GM18505 (cell line): Measurements from ENCODE around the gene ZNF428.
A peak's percentile ranks its signal among the peaks of the same experiment; 100 is the strongest.
"Not testable (repeated sequence)": the region's sequence is repeated elsewhere in the genome, so short reads cannot be mapped to it uniquely, and the experiment has no call there.

Source experiments
- ATAC-seq: cut with Tn5 transposase; IDR thresholded peaks from one replicate; pipeline ENCODE4 v1.9.1; 2021; ENCODE audit not compliant: unreplicated experiment
- POLR2A ChIP-seq: IDR thresholded peaks from 4 replicates; pipeline ENCODE4 v1.6.1; 2011; ENCODE audit warnings: borderline replicate concordance; ENCODE audit not compliant: insufficient read depth, insufficient read length; ENCODE audit errors: extremely low read depth

ZNF428 gene

DNA sequence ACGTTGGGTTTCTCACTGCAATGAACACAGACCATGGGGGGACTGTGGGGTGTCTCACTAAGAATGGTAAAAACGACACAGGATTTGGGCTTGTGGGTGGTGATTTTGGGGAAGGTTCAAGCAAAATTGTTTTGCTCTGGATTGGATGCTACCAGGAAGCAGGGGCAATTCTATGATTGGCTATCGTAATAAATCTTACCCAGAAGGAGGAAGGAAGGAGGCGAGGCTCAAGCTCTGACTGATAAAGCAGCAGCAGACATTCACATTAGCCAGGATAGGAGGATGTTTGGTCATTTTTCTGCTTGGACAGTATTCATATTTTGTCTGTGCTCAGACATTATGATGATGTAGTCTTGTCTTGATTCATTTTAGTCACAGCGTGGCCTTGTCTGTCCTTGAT is 21.6 kb downstream of the ZNF428 start:
- no peak for ATAC-seq
- TF ChIP-seq POLR2A: no peak

DNA sequence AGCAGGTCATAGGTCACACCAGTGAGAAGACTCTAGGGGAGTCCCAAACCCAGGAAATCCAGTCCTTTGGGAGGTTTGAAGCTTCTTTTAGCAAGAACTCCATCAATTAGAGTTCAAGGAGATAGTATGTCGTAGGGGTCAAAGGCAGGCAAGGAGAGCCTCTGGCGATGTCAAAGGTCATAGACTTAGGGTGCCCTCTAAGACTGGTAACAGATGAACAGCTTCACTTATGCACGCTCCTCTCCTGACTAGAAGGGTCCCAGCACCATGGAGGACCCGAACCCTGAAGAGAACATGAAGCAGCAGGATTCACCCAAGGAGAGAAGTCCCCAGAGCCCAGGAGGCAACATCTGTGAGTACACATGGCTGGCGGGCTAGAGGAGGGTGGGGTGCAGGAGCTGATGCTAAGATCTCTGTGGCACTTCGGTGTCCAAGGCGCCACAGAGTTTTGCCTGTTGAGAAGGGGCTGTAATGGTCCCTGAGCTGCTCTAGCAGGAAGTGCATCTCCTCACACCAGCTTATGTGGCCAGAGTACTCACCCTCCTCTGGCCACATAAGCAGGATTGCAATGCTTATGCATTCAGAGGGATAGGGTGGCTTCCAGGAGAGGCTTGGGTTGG is 22.5 kb downstream of the ZNF428 start:
- no peak for ATAC-seq
- TF ChIP-seq POLR2A: no peak

DNA sequence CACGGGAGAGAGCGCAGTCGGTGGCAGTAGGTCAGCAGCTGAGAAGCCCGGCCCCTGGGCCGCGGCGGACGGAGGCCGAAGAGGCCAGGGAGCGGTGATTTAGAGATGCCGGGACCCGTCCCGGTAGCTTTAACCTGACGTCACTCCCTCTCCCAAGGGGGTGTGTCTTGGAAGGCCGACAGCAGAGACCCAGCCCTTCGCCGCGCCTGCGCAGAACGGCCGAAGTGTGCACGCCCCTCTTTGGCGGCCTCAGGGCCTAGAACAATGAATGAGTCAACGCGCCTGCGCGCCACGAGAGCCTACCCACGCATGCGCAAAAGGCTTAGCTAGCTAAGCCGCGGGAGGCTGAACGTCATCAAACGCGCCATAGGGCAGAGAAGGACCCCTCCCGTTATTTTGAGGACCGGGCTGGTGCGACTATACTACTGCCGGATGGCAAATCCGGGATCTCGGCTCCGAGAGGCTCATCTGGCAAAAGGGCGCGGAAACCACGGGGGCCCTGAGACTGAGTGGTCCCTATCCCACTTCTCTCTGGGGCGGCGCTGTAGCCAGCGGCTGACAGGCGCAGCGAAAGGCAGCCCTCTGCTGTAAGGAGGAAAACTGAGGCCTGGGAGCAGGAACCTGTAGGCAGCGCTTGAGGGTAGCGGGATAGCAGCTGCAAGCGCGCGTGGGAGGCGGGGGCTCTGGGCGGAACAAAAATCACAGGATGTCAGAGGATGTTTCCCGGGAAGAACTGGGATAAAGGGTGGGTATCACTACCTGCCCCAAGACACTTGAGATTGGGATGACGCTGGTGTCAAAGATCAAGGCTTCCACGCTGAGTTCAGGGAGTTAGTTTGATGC is 23.2 kb downstream of the ZNF428 start, which contains the start of the genes IRGQ and ZNF576:
TSS of gene IRGQ (minus strand) at position 136 of the 843 bp plus-strand sequence. CDS start 796 bp downstream, outside the sequence.
TSS of gene ZNF576 (plus strand) at position 597 of the 843 bp plus-strand sequence. CDS start 514 bp downstream, outside the sequence.
- ATAC-seq: peak; percentile 68
- peak; percentile 66 for TF ChIP-seq POLR2A

DNA sequence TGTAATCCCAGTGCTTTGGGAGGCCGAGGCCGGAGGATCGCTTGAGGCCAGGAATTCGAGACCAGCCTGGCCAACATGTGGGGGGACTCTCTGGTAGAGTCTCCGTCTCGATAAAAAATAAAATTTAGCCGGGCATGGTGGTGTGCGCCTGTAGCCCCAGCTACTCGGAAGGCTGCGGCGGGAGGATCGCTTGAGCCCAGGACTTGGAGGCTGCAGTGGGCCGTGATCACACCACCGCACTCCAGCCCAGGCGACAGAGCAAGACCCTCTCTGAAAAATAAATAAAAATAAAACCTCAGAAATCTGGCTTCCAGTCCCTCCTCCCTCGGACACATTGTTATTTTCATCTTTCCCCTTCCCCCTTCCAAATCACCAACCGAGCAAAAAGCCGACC is 23.8 kb downstream of the ZNF428 start:
- TF ChIP-seq POLR2A: no peak
- peak; percentile 2 for ATAC-seq

DNA sequence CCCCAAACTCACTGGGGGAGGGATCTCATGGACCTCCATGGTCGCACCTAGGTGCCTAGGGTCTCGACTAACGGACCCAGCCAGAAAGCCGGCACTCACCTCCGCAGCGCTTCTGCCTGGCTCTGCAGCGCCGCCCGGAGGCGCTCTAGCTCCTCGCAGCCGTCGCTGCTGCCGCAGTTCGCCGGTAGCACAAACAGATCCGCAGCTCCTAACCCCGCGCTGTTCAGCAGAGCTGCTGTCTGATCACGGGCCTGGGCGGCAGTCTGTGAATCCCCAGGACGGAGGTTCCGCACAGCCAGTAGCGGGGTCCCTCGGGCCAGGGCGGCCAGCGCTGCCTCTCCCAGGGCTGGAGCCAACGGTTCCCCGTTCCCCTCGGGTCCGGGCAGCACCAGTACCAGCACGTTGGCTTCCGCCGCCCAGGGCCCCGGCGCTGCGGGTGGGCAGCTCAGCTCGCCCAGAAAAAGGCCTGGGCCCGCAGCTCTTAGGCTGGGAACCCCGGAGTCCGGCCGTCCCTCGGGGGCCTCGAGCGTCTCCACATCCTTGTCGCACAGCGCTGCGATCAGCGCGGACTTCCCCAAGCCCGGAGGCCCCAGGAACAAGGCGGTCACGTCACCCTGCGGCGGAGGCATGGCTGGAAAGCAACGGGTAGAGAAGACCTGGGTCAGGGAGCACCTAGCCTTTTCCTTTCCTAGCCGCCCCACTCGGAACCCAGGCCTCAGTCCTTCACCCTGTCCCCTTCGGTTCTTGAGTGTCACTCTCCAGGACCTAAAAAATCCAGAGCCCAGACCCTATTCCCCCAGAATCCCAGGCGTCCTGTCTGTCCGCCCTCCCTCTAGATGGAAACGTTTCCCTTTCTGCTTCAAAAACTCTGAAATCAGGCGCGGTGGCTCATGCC is 24.5 kb downstream of the ZNF428 start:
- ATAC-seq: peak; percentile 34
- TF ChIP-seq POLR2A: no peak

DNA sequence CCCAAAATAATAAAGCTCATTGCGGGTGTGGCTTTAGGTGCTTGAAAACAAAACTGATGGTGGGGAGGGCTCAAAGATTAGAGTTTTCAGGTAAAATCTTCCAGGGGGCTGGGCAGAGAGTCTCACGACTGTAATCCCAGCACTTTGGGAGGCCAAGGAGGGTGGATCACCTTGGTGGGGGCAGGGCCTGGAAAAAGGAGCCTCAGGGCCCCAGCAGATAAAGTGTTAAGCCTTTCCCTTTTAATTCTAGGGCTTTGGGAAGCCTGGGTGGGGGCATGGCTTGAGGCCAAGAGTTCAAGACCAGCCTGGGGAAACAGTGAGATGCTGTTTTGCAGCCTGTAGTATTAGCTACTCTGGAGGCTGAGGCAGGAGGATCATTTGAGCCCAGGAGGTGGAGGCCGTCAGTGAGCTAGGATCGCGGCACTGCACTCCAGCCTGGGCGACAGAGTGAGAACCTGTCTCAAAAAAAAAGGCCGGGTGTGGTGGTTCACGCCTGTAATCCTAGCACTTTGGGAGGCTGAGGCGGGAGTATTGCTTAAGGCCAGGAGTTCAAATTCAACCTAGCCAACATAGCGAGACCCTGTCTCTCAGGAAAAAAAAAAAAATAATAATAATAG is 25.2 kb downstream of the ZNF428 start:
- no peak for TF ChIP-seq POLR2A
- ATAC-seq: no peak

DNA sequence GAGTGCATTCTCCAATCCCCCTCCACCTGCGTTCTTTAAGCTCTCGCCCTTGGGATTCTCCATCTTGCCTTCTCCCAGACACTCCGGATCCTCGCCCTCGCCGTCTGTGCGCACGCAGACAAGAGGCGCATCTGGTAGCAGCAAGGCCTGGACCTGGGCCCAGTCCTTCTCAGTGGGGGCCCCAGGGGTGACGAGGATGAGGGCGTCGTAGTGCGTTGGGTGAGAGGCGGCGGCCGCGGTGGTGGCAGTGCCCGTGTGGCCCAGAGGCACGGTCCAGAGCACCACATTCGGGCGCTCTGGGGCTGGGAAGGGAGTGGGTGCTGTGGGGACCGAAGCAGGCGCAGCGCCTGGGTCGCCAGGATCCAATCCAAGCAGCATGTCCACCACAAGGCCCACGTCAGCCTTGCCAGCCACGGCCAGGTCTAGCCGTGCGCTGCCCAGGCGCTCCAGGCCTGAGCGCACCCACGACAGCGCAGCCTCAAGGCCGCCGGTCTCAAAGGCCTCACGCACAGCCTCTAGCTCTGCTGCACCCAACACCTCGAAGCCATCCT is 26.6 kb downstream of the ZNF428 start:
- no peak for ATAC-seq
- no peak for TF ChIP-seq POLR2A

DNA sequence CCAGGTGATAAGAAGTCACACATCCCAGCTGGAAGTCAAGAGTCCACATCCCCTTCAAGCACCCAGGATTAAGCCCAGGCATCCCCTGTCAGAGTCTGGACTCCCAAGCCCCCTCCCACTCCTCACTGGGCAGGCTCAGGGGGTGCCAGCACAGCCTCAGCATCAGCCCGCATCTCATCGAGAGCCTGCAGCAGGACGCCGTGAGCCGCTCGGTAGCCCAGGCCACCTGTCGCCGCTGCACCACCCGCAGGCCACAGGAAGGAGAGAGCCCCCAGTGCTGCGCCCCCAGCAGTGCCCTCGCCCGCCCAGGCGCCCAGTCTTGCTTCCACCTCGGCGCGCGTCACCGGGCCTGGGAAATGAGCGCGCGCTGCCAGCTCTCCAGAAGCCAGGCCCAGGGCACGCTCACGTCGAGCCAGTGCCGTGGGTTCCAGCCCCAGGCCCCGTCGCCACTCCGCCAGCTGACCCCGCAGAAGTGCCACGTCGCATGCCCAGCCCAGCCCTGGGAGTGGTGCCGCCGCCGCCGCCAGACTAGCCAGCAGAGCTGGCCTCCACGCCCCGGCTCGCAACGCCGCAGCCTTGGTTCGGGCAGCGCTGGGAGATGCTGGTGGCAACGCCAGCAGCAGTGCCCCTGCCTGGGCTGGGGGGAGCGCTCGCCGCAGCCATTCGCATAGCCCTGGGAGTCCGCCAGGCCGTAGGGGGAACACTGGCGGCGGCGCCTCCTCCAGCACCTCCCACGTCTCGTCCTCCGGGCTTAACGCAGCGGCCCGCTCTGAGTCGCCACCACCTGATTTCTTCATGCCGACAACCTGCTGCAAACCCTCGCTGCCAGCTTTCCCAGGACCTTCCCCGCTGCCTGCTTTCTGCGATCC is 27.3 kb downstream of the ZNF428 start:
- no peak for ATAC-seq

DNA sequence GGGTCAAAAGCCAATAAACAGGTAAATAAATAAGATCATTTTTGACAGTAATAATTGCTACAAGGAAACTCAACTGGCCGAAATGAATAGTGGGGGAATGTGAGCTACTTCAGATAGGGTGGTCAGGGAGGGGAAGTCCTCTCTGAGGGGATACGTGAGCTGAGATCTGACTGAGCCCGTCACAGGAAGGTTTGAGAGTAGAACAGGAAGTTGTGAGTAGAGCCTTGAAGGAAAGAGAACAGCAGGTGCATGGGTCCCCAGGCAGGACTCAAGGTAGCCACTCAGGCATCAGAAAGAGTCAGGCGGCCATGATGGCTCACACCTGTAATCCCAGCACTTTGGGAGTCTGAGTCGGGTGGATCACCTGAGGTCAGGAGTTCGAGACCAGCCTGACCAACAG is 29.8 kb downstream of the ZNF428 start:
- ATAC-seq: no peak
- no peak for TF ChIP-seq POLR2A

More for the DNA sequence above, 27.3 kb downstream of the ZNF428 start:
- no peak for TF ChIP-seq POLR2A

DNA sequence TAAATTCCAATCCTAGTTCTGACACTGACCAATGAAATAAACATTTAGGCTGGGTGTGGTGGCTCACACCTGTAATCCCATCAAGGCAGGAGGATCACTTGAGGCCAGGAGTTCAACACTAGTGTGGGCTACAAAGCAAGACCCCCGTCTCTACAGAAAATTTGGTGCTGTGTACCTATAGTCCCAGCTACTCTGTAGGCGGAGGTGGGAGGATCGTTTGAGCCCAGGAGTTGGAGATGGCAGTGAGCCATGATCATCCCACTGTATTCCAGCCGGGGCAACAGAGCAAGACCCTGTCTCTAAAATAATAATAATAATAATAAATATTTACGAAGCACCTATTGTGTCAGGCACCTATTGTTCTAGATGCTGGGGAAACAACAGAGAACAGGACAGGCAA is 30.2 kb downstream of the ZNF428 start:
- no peak for ATAC-seq
- TF ChIP-seq POLR2A: no peak

DNA sequence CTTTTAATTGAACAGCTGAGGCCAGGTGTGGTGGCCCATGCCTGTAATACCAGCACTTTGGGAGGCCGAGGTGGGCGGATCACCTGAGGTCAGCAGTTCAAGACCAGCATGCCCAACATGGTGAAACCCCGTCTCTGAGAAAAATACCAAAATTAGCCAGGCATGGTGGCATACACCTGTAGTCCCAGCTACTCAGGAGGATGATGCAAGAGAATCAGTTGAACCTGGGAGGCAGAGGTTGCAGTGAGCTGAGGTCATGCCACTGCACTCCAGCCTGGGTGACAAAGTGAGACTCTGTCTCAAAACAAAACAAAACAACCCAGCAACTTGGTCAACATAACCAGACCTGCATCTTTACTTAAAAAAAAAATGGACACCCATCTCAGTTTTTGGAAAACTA is 32.4 kb downstream of the ZNF428 start:
- not testable (repeated sequence) for ATAC-seq

DNA sequence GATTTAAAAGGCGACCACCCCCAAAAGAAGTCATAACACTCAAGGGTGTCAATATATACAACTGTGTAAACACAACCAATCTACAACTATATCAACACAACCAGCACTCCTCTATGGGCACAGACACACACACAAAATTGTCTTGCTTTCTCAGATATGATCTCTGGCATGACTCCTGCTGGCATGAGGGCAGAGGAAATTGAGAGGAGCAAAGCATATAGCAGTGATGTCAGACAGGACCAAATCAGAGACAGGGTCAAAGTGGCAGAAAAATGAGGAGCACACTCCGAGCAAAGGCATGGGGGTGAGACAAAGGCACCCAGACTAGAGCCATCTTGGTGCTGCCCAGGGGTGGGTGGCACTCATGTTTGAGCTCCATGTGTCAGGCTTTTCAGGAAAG is 33.1 kb downstream of the ZNF428 start:
- no peak for ATAC-seq
- TF ChIP-seq POLR2A: no peak

DNA sequence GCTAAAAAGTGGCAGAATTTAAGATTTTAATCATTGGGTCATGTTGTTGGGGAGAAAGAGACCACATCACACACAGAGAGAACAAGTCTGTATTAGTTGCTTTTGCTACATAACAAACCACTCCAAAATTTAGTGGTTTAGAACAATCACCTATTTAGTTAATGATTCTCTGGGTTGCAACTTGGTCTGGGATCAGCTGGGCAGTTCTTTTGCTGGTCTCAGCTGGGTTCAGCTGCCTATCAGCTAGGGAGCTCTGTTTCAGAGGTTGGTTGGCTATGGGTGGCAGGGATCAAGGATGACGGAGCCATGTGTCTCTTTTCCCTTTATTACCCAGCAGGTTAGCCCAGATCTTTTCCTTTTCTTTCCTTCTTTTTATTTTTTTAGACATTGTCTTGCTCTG is 34.9 kb downstream of the ZNF428 start:
- no peak for ATAC-seq
- TF ChIP-seq POLR2A: no peak
